ENCODE data around the gene ERF.
"Not testable (repeated sequence)": the region's sequence is repeated elsewhere in the genome, so short reads cannot be mapped to it uniquely, and the experiment has no call there.

Gene ERF

GRCh38 chr19:42267644-42268141 lies 12.8 kb upstream of the ERF start:
- peak overlapping the region; percentile 99 for H3K27ac ChIP-seq (ENCODE audit: low read depth, low read length, severe bottlenecking)
- H3K36me3 ChIP-seq (ENCODE audit: control insufficient read depth, insufficient read depth, low read length), result peaks cover 14% of the 10 kb centered on the region
- H3K4me1 ChIP-seq (ENCODE audit: control insufficient read depth, insufficient read depth, low read length, poor library complexity, severe bottlenecking), result peaks cover 29% of the 10 kb centered on the region
- WGBS, 2 experiments (ENCODE audit: insufficient coverage in 2 of 2), result 22% methylated on average over 13 of the region's 13 CpGs
- no peaks in the 10 kb centered on the region for H3K9me3 ChIP-seq (ENCODE audit: control insufficient read depth, low read length)
- peak overlapping the region; percentile 61 for H3K4me3 ChIP-seq (ENCODE audit: extremely low read depth, insufficient read depth, low read length, poor library complexity, severe bottlenecking)

GRCh38 chr19:42266928-42267603 lies 12.1 kb upstream of the ERF start:
- not testable (repeated sequence) for H3K4me3 ChIP-seq (ENCODE audit: extremely low read depth, insufficient read depth, low read length, poor library complexity, severe bottlenecking); H3K9me3 ChIP-seq (ENCODE audit: control insufficient read depth, low read length); H3K27ac ChIP-seq (ENCODE audit: low read depth, low read length, severe bottlenecking); H3K36me3 ChIP-seq (ENCODE audit: control insufficient read depth, insufficient read depth, low read length)
- 89 to 100% methylated on average over 6 to 7 of the region's 25 CpGs for WGBS, 2 experiments (ENCODE audit: insufficient coverage in 2 of 2)
- H3K4me1 ChIP-seq (ENCODE audit: control insufficient read depth, insufficient read depth, low read length, poor library complexity, severe bottlenecking), result peaks cover 29% of the 10 kb centered on the region

GRCh38 chr19:42266105-42266504 lies 11.2 kb upstream of the ERF start:
- H3K9me3 ChIP-seq (ENCODE audit: control insufficient read depth, low read length); H3K4me3 ChIP-seq (ENCODE audit: extremely low read depth, insufficient read depth, low read length, poor library complexity, severe bottlenecking); H3K27ac ChIP-seq (ENCODE audit: low read depth, low read length, severe bottlenecking); H3K36me3 ChIP-seq (ENCODE audit: control insufficient read depth, insufficient read depth, low read length): not testable (repeated sequence)
- H3K4me1 ChIP-seq (ENCODE audit: control insufficient read depth, insufficient read depth, low read length, poor library complexity, severe bottlenecking), result peaks cover 21% of the 10 kb centered on the region
- 100% methylated on average over 2 of the region's 4 CpGs; no CpG with 5 or more reads in 1 of the 2 experiments for WGBS, 2 experiments (ENCODE audit: insufficient coverage in 2 of 2)

- Histone ChIP-seq H3K9me3 (ENCODE audit: control insufficient read depth, low read length) (no peaks in the 10 kb centered on the region), H3K4me1 (ENCODE audit: control insufficient read depth, insufficient read depth, low read length, poor library complexity, severe bottlenecking) (peaks cover 6% of the 10 kb centered on the region), H3K27ac (ENCODE audit: low read depth, low read length, severe bottlenecking) (no peak overlapping the region), H3K36me3 (ENCODE audit: control insufficient read depth, insufficient read depth, low read length) (no peaks in the 10 kb centered on the region), H3K4me3 (ENCODE audit: extremely low read depth, insufficient read depth, low read length, poor library complexity, severe bottlenecking) (no peak overlapping the region)
- WGBS, 2 experiments (ENCODE audit: insufficient coverage in 2 of 2), result 75% methylated on average over 1 of the region's 3 CpGs; no CpG with 5 or more reads in 1 of the 2 experiments
These were observed 6.8 kb upstream of the ERF start for GRCh38 chr19:42261763-42262162.

GRCh38 chr19:42257842-42258241 lies 2.9 kb upstream of the ERF start:
- not testable (repeated sequence) for H3K27ac ChIP-seq (ENCODE audit: low read depth, low read length, severe bottlenecking); H3K4me3 ChIP-seq (ENCODE audit: extremely low read depth, insufficient read depth, low read length, poor library complexity, severe bottlenecking); H3K36me3 ChIP-seq (ENCODE audit: control insufficient read depth, insufficient read depth, low read length); H3K4me1 ChIP-seq (ENCODE audit: control insufficient read depth, insufficient read depth, low read length, poor library complexity, severe bottlenecking); H3K9me3 ChIP-seq (ENCODE audit: control insufficient read depth, low read length)
- 86 to 93% methylated on average over 2 of the region's 3 CpGs for WGBS, 2 experiments (ENCODE audit: insufficient coverage in 2 of 2)

- Histone ChIP-seq H3K9me3 (ENCODE audit: control insufficient read depth, low read length) (no peaks in the 10 kb centered on the region), H3K4me3 (ENCODE audit: extremely low read depth, insufficient read depth, low read length, poor library complexity, severe bottlenecking) (peak overlapping the region; percentile 96), H3K36me3 (ENCODE audit: control insufficient read depth, insufficient read depth, low read length) (peaks cover 7% of the 10 kb centered on the region), H3K4me1 (ENCODE audit: control insufficient read depth, insufficient read depth, low read length, poor library complexity, severe bottlenecking) (peaks cover 25% of the 10 kb centered on the region), H3K27ac (ENCODE audit: low read depth, low read length, severe bottlenecking) (peak overlapping the region; percentile 86)
- WGBS, 2 experiments (ENCODE audit: insufficient coverage in 2 of 2), result 12 to 15% methylated on average over 28 to 35 of the region's 38 CpGs
These were observed 1.1 kb upstream of the ERF start for GRCh38 chr19:42255766-42256745.

- Histone ChIP-seq H3K4me3 (ENCODE audit: extremely low read depth, insufficient read depth, low read length, poor library complexity, severe bottlenecking) (peak overlapping the region; percentile 96), H3K4me1 (ENCODE audit: control insufficient read depth, insufficient read depth, low read length, poor library complexity, severe bottlenecking) (peaks cover 30% of the 10 kb centered on the region), H3K9me3 (ENCODE audit: control insufficient read depth, low read length) (no peaks in the 10 kb centered on the region), H3K36me3 (ENCODE audit: control insufficient read depth, insufficient read depth, low read length) (peaks cover 25% of the 10 kb centered on the region), H3K27ac (ENCODE audit: low read depth, low read length, severe bottlenecking) (peak overlapping the region; percentile 88)
- WGBS, 2 experiments (ENCODE audit: insufficient coverage in 2 of 2), result 0 to 1% methylated on average over 47 to 49 of the region's 70 CpGs
These were observed 659 bp downstream of the ERF start for GRCh38 chr19:42254089-42254849.

- Histone ChIP-seq H3K27ac (ENCODE audit: low read depth, low read length, severe bottlenecking) (peak overlapping the region; percentile 88), H3K4me3 (ENCODE audit: extremely low read depth, insufficient read depth, low read length, poor library complexity, severe bottlenecking) (peak overlapping the region; percentile 96), H3K4me1 (ENCODE audit: control insufficient read depth, insufficient read depth, low read length, poor library complexity, severe bottlenecking) (peaks cover 37% of the 10 kb centered on the region), H3K9me3 (ENCODE audit: control insufficient read depth, low read length) (no peaks in the 10 kb centered on the region), H3K36me3 (ENCODE audit: control insufficient read depth, insufficient read depth, low read length) (peaks cover 33% of the 10 kb centered on the region)
- WGBS, 2 experiments (ENCODE audit: insufficient coverage in 2 of 2), result 0% methylated on average over 8 to 27 of the region's 71 CpGs
These were observed 1.5 kb downstream of the ERF start for GRCh38 chr19:42253245-42254088.

- no peaks in the 10 kb centered on the region for H3K9me3 ChIP-seq (ENCODE audit: control insufficient read depth, low read length)
- H3K36me3 ChIP-seq (ENCODE audit: control insufficient read depth, insufficient read depth, low read length), result peaks cover 39% of the 10 kb centered on the region
- H3K27ac ChIP-seq (ENCODE audit: low read depth, low read length, severe bottlenecking), result peak overlapping the region; percentile 81
- peaks cover 45% of the 10 kb centered on the region for H3K4me1 ChIP-seq (ENCODE audit: control insufficient read depth, insufficient read depth, low read length, poor library complexity, severe bottlenecking)
- 24 to 26% methylated on average over 9 to 12 of the region's 27 CpGs for WGBS, 2 experiments (ENCODE audit: insufficient coverage in 2 of 2)
- H3K4me3 ChIP-seq (ENCODE audit: extremely low read depth, insufficient read depth, low read length, poor library complexity, severe bottlenecking), result peak overlapping the region; percentile 96
These were observed 2.3 kb downstream of the ERF start for GRCh38 chr19:42252365-42253244.
